Stimulated activated CD4-positive, alpha-beta T cell treated with anti-CD3 and anti-CD28 coated beads, TNF-alpha, amount 100 ng/mL, for 4 hours (primary cell): ENCODE results near the gene STXBP6.

ENCODE experiments used
- DNase-seq, 3 experiments: peaks; one replicate each; pipeline ENCODE4 v3.0.0-alpha.2; 2020; ENCODE audit warnings: low read depth in 3 of 3

The STXBP6 gene

DNA sequence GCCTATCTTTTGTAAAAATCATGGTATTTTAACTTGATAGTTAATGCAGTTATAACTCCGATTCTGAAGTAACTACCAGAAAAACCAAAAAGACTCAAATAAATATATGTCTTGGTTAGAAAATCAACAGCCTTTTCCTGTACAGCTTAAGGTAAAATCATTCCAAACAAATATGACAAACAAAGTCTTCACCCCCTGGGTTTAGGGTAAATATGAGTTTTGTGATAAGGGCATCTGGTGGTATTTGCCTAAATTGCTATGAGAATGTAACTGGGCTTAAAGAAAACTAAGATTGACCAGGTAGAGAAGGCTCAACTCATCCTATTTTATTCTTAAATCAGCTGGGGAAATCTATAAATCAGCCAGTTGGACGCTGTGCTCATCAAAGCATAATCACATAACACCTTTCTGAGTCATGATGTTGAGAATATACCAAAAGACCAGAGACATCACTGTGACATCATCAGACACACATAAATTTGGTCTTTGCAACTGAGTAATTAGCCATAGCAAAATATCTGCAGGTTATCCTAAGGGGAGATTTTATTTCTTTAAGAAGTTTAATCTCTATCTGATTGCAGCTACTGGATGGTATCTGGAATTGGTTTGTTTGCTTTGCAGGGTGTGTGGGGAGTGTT is 133.9 kb downstream of the STXBP6 start:
- no peak for DNase-seq

DNA sequence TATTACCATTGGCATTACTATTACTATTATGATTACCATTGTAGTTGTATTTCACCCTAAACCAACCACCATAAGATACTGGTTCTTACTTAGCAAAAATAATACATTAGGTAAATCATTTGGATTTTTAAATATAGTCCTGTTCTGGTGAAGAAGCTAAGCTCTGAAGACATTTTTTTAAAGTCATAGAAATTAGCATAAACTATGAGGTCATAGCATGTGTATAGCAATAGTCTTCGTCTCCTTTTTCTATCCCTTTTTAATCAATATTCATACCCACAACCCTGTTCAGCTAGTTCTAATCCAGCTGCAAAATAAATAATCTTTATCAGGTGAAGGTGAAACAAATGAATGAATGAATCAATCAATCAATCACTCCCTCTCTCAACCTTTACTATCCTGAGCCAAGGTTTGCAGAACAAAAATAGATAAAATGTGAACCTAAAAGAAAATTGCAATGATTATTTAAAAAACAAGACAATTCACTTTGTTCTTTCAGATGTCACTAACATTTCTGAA is 134.5 kb downstream of the STXBP6 start:
- DNase-seq = no peak

GRCh38 chr14:24913746-24914145 is 136.2 kb downstream of the STXBP6 start:
- no peak for DNase-seq

GRCh38 chr14:24913021-24913420 is 136.9 kb downstream of the STXBP6 start:
- DNase-seq = no peak

GRCh38 chr14:24911324-24912109 is 138.4 kb downstream of the STXBP6 start:
- no peak for DNase-seq

DNA sequence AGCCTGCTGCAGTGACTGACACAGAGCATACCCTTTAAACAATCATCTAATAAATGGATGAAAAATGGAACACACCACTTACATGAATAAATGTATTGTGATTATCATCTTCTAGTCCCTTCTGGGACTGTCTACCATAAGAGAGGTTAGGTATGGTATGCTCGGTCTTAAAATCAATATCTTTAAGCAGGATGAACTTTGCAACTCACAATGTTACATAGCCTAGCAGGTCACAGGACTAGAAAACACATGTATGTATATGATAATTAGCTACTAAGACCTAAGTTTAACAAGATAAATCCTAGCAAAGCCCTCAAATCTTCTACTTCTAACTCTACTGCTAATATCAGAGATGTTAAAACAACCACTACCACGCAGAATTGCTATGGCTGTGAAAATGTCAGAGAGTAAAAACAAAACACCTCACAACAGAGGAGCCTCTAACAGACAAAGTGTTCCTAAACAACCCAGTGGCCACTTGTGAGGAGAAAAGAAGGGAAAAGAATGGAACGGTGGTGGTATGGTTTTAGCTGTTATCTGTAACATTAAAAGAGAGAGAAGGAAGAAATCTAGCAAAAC is 139.4 kb downstream of the STXBP6 start:
- DNase-seq = no peak

DNA sequence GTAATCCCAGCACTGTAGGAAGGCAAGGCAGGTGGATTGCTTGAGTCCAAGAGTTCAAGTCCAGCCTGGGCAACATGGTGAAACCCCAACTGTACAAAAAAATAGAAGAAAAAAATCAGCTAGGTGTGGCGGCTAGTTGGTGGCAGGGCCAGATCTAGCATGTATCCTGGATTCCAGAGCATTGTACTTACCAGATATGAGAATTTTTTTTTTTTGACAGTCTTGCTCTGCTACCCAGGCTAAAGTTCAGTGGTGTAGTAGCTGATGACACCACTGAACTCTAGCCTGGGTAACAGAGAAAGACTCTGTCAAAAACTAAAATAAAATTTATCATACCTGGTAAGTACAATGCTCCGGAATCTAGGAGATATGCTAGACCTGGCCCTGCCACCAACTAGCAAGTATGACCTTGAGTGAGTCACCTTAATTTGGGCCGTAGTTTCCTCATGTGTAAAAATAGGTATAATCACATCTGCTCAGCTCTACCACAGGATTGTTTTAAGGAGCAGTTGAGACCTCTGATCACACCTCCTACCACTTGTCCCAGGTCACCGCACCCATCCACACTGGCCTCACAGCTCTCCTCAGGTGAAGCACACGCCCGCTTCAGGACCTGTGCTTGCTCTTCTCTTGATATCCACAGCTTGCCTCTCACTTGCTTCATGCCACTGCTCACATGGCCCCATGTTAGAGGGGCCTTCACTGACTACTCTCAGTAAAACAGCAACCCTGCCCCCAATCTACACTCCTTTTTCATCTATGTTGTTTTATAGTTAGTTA is 140.2 kb downstream of the STXBP6 start:
- DNase-seq = no peak

DNA sequence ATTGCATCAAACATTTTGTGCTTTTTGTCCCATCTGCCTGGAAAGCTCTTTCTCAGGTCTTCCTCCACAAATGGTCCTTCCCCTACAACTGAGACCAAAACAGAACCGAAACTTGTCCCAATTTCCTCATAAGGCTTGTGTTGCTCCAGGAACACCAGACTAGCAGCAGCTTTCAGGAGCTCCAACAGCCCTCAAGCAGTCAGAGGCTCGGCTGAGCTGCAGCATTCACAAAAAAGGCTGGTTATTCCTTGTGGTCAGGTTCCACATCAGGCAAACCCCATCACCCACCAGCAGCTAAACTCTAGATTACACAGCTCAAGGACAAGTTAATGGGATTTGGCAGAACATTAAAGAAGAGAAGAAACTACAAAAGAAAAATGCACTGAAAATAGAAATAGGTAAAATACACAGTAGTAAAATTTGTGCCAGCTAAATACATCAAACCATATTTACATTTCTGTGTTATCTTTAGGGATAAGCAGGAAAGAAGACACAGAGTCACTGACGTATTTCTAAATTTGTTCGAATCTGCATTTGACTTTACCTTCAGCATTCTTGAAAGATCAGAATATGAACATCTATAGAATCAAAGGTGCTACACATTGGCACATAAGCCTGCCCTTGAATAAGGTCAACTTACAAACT is 141.2 kb downstream of the STXBP6 start:
- no peak for DNase-seq

- DNase-seq = no peak
Measured at GRCh38 chr14:24904533-24904932, 145.4 kb downstream of the STXBP6 start.

GRCh38 chr14:24903337-24903736 is 146.6 kb downstream of the STXBP6 start:
- DNase-seq = no peak

GRCh38 chr14:24900269-24901100 is 149.5 kb downstream of the STXBP6 start:
- no peak for DNase-seq

DNA sequence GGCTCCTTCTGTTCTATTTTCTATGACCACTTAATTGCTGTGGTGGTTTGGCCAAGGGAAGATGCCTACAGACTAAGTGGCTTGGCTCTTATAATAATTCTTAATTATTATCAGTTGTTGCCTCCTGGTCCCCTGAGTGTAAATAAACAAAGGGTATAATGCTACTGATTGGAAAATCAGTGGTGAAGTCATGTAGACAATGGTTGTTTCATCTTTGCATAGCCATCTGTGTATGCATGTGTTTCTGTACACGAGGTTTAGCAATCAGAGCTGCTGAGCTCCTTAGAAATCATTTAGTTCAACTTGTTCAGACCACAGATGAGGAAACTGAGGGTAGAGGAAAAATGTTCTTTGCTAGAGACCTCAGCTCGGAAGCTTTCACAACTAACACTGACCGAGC is 152.2 kb downstream of the STXBP6 start:
- DNase-seq = no peak

DNA sequence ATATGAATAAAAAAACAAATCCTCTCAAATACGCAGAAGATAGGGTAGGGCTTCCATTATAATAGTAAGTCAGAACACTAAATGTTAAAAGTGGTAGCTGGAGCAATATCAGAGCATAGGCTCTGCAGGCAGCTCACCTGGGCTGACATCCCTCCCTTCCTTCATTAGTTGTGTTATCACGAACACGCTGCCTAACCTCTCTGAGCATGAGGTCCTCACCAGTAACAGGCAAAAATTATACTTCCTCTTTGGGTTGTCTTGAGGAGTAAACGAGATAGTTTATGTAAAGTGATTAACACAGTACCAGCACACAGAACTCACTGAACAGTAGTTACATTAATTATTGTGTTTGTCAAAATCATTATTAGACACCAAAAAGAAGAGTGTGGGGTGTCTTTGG is 154.3 kb downstream of the STXBP6 start:
- no peak for DNase-seq

DNA sequence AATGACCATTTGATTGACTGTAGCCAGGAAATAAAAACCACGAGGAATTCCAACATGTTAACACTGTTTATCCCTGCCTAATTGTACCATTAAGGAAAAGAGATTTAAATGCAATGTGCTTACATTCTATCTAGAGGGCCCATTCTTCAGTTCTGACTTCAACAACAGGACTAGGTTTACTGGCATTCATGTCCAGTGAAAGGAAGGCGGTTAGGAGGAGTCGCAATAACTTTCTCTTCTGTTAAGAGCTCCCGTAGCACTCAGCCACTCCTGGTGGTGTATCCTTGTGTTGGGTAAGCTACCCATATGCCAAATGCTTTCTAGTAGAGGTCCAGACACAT is 154.7 kb downstream of the STXBP6 start:
- no peak for DNase-seq

DNA sequence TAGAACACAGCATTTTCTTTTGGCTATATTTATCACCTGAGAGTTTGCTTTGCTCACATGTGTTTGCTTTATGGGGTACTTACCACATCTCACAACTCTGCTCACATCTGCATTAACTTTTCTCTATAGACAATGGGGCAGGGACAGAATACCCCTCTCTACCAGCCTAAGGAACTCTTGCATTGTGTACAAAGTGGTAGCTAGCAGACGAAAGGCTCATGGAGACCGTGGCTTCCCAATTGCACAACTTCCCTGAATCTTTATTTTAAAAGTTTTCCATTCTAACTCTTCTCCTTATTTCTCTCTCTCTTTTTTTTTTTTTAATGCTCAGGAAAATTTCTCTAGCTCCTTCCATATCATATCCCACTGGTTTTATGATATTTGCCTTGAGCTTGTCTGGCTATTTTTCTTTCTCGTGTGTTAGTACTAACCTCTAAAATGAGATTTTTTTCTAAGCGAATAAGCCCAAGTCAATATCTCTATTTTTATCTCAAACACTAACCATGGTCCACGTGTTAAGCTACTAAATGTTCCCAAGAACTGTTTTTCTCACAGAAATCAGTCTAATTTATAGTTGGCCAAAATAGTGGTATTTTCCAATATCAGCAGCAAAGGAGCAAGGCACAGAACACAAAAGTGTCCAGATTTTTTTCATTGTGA is 155.2 kb downstream of the STXBP6 start:
- DNase-seq = no peak

DNA sequence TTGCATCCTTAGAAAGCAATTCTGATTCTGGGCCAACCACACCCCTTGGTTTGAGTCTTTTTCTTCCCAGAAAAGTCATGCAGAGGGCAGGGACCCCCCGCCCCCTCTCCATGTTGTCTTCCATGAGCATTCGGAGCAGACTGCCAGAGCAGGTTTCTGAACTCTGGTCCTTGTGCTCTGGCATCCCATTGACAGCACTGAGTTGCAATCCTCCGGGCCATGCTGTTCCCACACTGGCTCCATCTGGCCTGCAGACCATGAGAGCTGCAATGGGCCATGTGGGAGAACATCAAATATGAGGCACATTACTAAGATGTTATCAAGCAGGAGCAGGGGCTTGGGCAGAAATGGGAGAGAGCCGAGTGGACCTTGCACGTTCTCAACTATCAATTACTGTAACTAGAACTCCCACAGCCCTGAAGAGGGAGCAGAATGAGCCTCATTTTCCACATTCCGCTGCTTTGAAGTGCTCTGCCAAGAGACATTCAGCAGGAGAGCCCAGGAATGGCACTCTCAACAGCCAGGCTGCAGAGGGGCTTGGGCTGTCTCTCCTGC is 157.4 kb downstream of the STXBP6 start:
- DNase-seq = no peak

DNA sequence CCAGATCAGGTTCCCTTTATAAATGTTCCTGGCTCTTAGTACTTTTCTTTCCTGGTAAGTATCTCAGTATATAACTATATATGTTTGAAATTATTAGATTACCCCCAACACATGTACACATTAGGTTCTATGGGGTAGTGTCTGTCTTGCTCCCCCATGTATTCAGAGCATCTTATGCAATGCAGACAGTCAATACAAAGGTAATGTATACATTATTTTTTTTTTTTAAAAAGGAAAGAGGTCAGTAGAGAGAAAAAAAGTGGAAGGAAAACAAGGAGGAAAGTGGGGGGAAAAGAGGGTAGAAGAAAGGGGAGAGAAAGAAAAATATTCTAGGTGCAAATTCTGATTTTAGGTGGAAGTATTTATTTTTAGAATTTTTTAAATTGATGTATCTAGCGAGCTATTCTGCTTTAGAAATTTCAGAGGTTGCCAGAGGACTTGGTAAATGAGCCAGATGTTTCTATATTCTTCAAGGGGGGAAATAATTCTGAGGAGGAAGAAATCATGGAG is 157.9 kb downstream of the STXBP6 start:
- no peak for DNase-seq

- no peak for DNase-seq
Measured at GRCh38 chr14:24890716-24891115, 159.2 kb downstream of the STXBP6 start.

DNA sequence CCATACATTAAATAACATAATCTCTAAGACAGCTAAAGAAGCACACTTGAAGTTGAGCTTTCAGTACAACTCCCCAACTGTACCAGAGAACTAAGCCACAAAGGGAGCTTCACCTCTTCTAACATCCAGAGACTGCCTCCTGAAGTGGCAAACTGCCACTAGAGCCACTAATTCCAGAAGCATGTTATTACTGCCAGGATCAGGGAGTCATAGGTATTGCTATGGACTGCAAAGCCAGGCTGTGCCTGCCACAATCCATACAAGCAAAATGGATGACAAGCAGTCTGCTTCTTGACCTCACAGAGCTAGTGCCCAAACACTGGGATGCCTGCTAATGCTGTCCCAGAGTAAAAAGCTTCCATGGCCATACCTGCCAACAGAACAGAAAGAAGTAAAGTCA is 160.1 kb downstream of the STXBP6 start:
- no peak for DNase-seq

DNA sequence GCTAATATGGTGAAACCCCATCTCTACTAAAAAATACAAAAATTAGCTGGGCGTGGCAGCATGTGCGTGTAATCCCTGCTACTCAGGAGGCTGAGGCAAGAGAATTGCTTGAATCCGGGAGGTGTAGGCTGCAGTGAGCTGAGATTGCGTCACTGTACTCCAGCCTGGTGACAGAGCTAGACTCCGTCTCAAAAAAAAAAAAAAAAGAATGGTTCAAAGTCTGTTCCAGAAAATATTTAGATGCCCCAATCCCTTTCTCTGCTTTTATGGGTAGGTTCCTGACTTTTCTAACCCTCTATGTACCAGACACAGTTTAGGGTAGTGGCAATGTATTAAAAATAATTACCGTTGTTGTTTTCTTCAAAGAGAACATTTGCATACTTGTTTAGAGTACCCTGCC is 161.4 kb downstream of the STXBP6 start:
- DNase-seq = no peak
